ENCODE measurements around the gene NEGR1. TPM values are rescaled to one million over a fixed set of nuclear protein-coding genes. Genes with fewer than 3 reads are reported as not detected.

The NEGR1 gene
- total RNA-seq, 1 experiment from 2014 or later = 0.44 TPM

DNA sequence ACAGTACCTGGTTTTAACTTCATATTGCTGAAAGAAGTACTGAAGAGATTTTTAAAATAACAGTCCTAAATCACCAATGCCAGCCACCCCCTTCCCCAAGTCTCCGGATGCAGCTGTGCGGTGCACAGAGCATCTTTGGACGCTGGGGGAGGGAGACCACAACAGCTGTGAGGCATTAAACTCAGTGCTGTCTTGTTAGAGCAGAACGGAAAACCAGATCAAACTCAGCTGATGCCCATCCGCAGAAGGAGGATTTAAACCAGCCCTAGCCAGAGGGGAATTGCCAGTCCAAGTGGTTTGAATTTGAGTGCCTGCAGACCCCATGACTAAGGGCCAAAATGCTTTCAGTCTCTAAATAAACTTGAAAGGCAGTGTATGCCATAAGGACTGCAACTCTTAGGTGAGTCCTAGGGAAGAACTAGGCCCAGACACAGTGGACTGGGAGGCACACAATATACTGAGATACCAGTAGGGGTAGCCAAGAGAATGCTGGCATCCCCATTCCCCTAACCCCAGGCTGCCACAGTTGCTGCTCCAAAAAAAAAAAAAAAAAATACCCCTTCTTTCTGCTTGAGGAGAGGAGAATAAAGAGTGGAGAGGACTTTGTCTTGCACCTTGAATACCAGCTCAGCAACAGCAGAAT lies 576.2 kb downstream of the NEGR1 start:
- no peaks in the 10 kb centered on the region for H3K9me2 ChIP-seq (ENCODE audit: insufficient read depth)
- H3K27ac ChIP-seq = no peak overlapping the region
- BruUV-seq (replicated peaks) = no TSS peak
- H3K79me2 ChIP-seq (ENCODE audit: low read depth) = no peaks in the 10 kb centered on the region
- H3F3A ChIP-seq (ENCODE audit: insufficient read depth, low read depth) = no peaks in the 10 kb centered on the region
- no peak overlapping the region for H3K4me3 ChIP-seq
- TF ChIP-seq, protein P1, sequence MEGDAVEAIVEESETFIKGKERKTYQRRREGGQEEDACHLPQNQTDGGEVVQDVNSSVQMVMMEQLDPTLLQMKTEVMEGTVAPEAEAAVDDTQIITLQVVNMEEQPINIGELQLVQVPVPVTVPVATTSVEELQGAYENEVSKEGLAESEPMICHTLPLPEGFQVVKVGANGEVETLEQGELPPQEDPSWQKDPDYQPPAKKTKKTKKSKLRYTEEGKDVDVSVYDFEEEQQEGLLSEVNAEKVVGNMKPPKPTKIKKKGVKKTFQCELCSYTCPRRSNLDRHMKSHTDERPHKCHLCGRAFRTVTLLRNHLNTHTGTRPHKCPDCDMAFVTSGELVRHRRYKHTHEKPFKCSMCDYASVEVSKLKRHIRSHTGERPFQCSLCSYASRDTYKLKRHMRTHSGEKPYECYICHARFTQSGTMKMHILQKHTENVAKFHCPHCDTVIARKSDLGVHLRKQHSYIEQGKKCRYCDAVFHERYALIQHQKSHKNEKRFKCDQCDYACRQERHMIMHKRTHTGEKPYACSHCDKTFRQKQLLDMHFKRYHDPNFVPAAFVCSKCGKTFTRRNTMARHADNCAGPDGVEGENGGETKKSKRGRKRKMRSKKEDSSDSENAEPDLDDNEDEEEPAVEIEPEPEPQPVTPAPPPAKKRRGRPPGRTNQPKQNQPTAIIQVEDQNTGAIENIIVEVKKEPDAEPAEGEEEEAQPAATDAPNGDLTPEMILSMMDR (conservative IDR thresholded peaks at IDR 0.05) = no peak
- no peak for TF ChIP-seq EZH2 (IDR thresholded peaks at IDR 0.05; ENCODE audit: low read depth)
- no peak overlapping the region for H2AFZ ChIP-seq
- no peaks in the 10 kb centered on the region for H3K36me3 ChIP-seq (ENCODE audit: low read depth)
- POLR2A ChIA-PET (ENCODE audit: unreplicated experiment) = no interaction called here
- DNase-seq = no peak
- no peaks in the 10 kb centered on the region for H3K27me3 ChIP-seq (ENCODE audit: insufficient read depth, low read depth)
- H4K20me1 ChIP-seq (ENCODE audit: insufficient read depth) = no peaks in the 10 kb centered on the region
- no peaks in the 10 kb centered on the region for H3K9me3 ChIP-seq (ENCODE audit: insufficient read depth, low read depth)
- no peak overlapping the region for H3K4me2 ChIP-seq
- no peaks in the 10 kb centered on the region for H3K4me1 ChIP-seq (replicated peaks; ENCODE audit: insufficient read depth)
- CTCF ChIA-PET = no interaction called here
- intact Hi-C loops (cut with micrococcal nuclease; ENCODE audit: unreplicated experiment) = no loop called here

DNA sequence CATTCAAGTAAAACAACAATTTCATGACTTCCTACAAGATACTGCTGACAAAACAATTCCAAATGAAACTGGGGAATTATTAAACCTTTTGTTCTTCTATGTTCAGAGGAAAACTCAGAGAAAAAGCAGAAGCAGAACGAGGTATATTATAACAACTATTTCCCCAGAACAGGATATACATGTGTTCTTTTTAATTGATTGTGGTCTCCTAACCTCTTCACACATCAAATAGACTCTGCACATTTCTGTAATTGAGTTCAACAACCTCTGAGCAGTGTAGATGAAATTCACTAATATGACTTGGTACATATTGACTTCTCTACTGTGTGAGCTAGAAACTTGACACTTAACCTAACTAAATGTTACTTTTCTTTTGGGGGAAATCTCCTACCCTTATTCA lies 584.2 kb downstream of the NEGR1 start:
- TF ChIP-seq, protein P1 (conservative IDR thresholded peaks at IDR 0.05) = no peak
- TF ChIP-seq EZH2 (IDR thresholded peaks at IDR 0.05; ENCODE audit: low read depth) = no peak
- H3K27ac ChIP-seq = no peak overlapping the region
- ChIA-PET CTCF (no interaction called here), POLR2A (ENCODE audit: unreplicated experiment) (interaction anchor here (0.6 kb wide), 1 partner anchor 427 kb away, joined by 3 read pairs; no protein-coding TSS in a partner anchor)
- no peak overlapping the region for H3K4me2 ChIP-seq
- BruUV-seq (replicated peaks) = no TSS peak
- H3K4me3 ChIP-seq = no peak overlapping the region
- no peaks in the 10 kb centered on the region for H3F3A ChIP-seq (ENCODE audit: insufficient read depth, low read depth)
- H3K9me2 ChIP-seq (ENCODE audit: insufficient read depth) = no peaks in the 10 kb centered on the region
- no peaks in the 10 kb centered on the region for H3K4me1 ChIP-seq (replicated peaks; ENCODE audit: insufficient read depth)
- no peak for DNase-seq
- H2AFZ ChIP-seq = no peak overlapping the region
- H3K9me3 ChIP-seq (ENCODE audit: insufficient read depth, low read depth) = no peaks in the 10 kb centered on the region
- H3K27me3 ChIP-seq (ENCODE audit: insufficient read depth, low read depth) = no peaks in the 10 kb centered on the region
- H3K36me3 ChIP-seq (ENCODE audit: low read depth) = no peaks in the 10 kb centered on the region
- H3K79me2 ChIP-seq (ENCODE audit: low read depth) = no peaks in the 10 kb centered on the region
- H4K20me1 ChIP-seq (ENCODE audit: insufficient read depth) = no peaks in the 10 kb centered on the region
- intact Hi-C loops (cut with micrococcal nuclease; ENCODE audit: unreplicated experiment) = no loop called here

DNA sequence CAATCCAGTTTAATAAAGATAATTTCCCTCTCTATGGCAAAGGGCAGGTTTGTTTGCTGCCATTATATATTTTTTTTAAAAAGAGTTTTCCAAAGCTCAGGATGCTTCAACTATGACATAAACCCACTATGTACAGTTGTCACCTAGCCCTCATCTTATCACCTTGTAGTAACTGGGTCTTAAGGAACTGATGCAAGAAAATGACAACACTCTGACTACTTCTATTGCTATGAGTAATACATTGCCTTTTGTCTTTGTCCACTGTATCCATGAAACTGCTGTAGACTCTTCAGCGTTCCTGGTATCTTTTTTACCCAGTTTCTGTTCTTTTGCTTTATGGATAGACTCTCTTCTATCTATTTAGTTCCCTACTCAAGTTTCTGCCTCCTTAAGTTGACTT lies 586.5 kb downstream of the NEGR1 start:
- Histone ChIP-seq H3K9me2 (ENCODE audit: insufficient read depth) (no peaks in the 10 kb centered on the region), H3K9me3 (ENCODE audit: insufficient read depth, low read depth) (no peaks in the 10 kb centered on the region), H3K27me3 (ENCODE audit: insufficient read depth, low read depth) (no peaks in the 10 kb centered on the region), H3K27ac (no peak overlapping the region), H3K4me1 (replicated peaks; ENCODE audit: insufficient read depth) (no peaks in the 10 kb centered on the region), H3F3A (ENCODE audit: insufficient read depth, low read depth) (no peaks in the 10 kb centered on the region), H3K79me2 (ENCODE audit: low read depth) (no peaks in the 10 kb centered on the region), H3K36me3 (ENCODE audit: low read depth) (no peaks in the 10 kb centered on the region), H3K4me2 (no peak overlapping the region), H2AFZ (no peak overlapping the region), H4K20me1 (ENCODE audit: insufficient read depth) (no peaks in the 10 kb centered on the region), H3K4me3 (no peak overlapping the region)
- ChIA-PET CTCF (no interaction called here), POLR2A (ENCODE audit: unreplicated experiment) (no interaction called here)
- no TSS peak for BruUV-seq (replicated peaks)
- TF ChIP-seq, protein P1 (conservative IDR thresholded peaks at IDR 0.05) = no peak
- no peak for TF ChIP-seq EZH2 (IDR thresholded peaks at IDR 0.05; ENCODE audit: low read depth)
- DNase-seq = no peak
- intact Hi-C loops (cut with micrococcal nuclease; ENCODE audit: unreplicated experiment) = loop anchor here (2.0 kb wide), 1 partner anchor 15 kb away; no protein-coding TSS in a partner anchor

Data from PC-9 (cell line).